Activated CD4-positive, alpha-beta T cell treated with anti-CD3 and anti-CD28 coated beads for 4 hours (primary cell): Measurements from ENCODE around the gene IL1F10.
"Not testable (repeated sequence)": the region's sequence is repeated elsewhere in the genome, so short reads cannot be mapped to it uniquely, and the experiment has no call there.

Experiments
- DNase-seq, 2 donors: peaks; one replicate each; pipeline ENCODE4 v3.0.0-alpha.2; 2020

The IL1F10 gene

GRCh38 chr2:113081488-113082210 is 13.9 kb downstream of the IL1F10 start:
- no peak for DNase-seq

- no peak for DNase-seq
Observed at GRCh38 chr2:113083296-113083695, 15.5 kb downstream of the IL1F10 start.

- no peak for DNase-seq
Observed at GRCh38 chr2:113084249-113085000, 16.7 kb downstream of the IL1F10 start.

GRCh38 chr2:113085542-113085941 is 17.8 kb downstream of the IL1F10 start:
- no peak for DNase-seq

- no peak for DNase-seq
Observed at GRCh38 chr2:113088213-113088992, 20.6 kb downstream of the IL1F10 start.

GRCh38 chr2:113089916-113090315 is 22.1 kb downstream of the IL1F10 start:
- no peak for DNase-seq

- no peak for DNase-seq
Observed at GRCh38 chr2:113091231-113091896, 23.6 kb downstream of the IL1F10 start.

- no peak for DNase-seq
Observed at GRCh38 chr2:113092864-113093612, 25.3 kb downstream of the IL1F10 start.

GRCh38 chr2:113093613-113093977 is 25.8 kb downstream of the IL1F10 start:
- no peak for DNase-seq

GRCh38 chr2:113096306-113096705 is 28.5 kb downstream of the IL1F10 start:
- DNase-seq = not testable (repeated sequence)

GRCh38 chr2:113096842-113097618 is 29.3 kb downstream of the IL1F10 start:
- DNase-seq = not testable (repeated sequence)

- DNase-seq = no peak
Observed at GRCh38 chr2:113098041-113098440, 30.3 kb downstream of the IL1F10 start.

GRCh38 chr2:113098532-113098931 is 30.8 kb downstream of the IL1F10 start:
- no peak for DNase-seq

- DNase-seq = no peak
Observed at GRCh38 chr2:113102133-113102532, 34.4 kb downstream of the IL1F10 start.

- DNase-seq = no peak
Observed at GRCh38 chr2:113103277-113103676, 35.5 kb downstream of the IL1F10 start.

- peak; percentile 19 to 29 for DNase-seq
Observed at GRCh38 chr2:113104054-113104611, 36.4 kb downstream of the IL1F10 start.

- DNase-seq = peak; percentile 20 to 49
Observed at GRCh38 chr2:113105047-113105785, 37.4 kb downstream of the IL1F10 start.

- no peak for DNase-seq
Observed at GRCh38 chr2:113111121-113111520, 43.4 kb downstream of the IL1F10 start.

GRCh38 chr2:113111823-113112287 is 44.1 kb downstream of the IL1F10 start:
- no peak for DNase-seq

- no peak for DNase-seq
Observed at GRCh38 chr2:113112441-113112840, 44.7 kb downstream of the IL1F10 start.
